Measurements from ENCODE around the gene HSF4.
A peak's percentile ranks its signal among the peaks of the same experiment; 100 is the strongest.

HSF4 gene

DNA sequence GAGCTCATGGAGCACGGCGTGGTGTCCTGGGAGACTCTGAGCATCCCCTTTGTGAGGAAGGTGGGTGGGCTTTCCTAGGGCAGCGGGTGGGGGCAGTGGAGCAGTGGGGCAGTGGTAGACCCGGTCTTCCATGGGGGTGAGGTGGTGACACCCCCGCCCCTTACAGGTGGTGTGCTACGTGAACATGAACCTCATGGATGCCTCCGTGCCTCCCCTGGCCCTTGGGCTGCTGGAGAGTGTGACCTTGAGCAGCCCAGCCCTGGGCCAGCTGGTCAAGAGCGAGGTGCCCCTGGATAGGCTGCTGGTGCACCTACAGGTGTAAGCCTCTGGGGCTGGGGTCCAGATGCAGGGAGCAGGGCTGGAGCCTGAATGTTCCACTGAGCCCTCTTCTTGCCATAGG lies 35.9 kb downstream of the HSF4 start:
- Histone ChIP-seq H3K9ac (ENCODE audit: low read depth, low read length) (no peak overlapping the region), H3K36me3 (ENCODE audit: insufficient read depth, low read depth, low read length) (peaks cover 34% of the 10 kb centered on the region), H3K4me1 (ENCODE audit: insufficient read depth, low read length) (0 out of 2 replicates have a peak, but pooled peaks cover 3% of the 10 kb centered on the region), H3K4me3 (ENCODE audit: low read length) (0 out of 2 replicates have a peak overlapping the region, but pooled peaks have one; percentile 22), H3K27ac (ENCODE audit: low read length) (no peak overlapping the region), H3K27me3 (ENCODE audit: insufficient read depth, low read length) (no peaks in the 10 kb centered on the region), H3K9me3 (ENCODE audit: insufficient read depth, low read depth, low read length) (no peaks in the 10 kb centered on the region)

DNA sequence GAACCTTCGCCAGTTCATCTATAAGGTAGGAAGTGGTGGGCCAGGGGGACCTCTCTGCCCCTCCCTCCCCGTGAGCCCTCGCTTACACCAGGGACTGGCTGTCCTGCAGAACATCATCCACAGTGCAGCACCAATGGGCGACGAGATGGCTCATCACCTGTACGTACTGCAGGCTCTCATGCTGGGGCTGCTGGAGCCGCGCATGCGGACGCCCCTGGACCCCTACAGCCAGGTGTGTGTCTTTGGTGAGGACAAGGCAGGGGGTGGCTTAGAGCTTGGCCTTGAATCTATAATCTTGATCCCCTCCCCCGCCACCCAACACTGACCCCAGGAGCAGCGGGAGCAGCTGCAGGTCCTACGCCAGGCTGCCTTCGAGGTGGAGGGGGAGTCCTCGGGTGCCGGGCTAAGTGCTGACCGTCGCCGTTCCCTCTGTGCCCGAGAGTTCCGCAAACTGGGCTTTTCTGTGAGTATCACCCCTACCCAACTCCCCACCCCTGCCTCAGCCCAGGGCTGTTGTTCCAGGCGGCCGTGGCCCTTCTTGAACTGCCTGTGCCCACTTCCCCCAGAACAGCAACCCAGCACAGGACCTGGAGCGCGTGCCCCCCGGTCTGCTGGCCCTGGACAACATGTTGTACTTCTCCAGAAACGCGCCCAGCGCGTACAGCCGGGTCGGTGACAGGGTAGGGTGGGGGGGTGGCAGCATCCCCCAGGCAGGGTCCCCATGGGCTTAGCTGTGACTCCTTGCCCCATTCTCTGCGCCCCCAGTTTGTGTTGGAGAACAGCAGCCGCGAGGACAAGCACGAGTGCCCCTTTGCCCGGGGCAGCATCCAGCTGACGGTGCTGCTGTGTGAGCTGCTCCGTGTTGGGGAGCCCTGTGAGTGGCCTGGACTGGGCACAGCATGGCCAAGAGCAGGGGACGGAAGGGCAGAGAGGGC lies 37.1 kb downstream of the HSF4 start:
- no peaks in the 10 kb centered on the region for H3K9me3 ChIP-seq (ENCODE audit: insufficient read depth, low read depth, low read length)
- H3K4me1 ChIP-seq (ENCODE audit: insufficient read depth, low read length) = peaks cover 3% of the 10 kb centered on the region; the same call in 1 of the 2 replicates
- H3K27ac ChIP-seq (ENCODE audit: low read length) = no peak overlapping the region
- H3K9ac ChIP-seq (ENCODE audit: low read depth, low read length) = no peak overlapping the region
- H3K36me3 ChIP-seq (ENCODE audit: insufficient read depth, low read depth, low read length) = peaks cover 22% of the 10 kb centered on the region
- no peaks in the 10 kb centered on the region for H3K27me3 ChIP-seq (ENCODE audit: insufficient read depth, low read length)
- no peak overlapping the region for H3K4me3 ChIP-seq (ENCODE audit: low read length)

DNA sequence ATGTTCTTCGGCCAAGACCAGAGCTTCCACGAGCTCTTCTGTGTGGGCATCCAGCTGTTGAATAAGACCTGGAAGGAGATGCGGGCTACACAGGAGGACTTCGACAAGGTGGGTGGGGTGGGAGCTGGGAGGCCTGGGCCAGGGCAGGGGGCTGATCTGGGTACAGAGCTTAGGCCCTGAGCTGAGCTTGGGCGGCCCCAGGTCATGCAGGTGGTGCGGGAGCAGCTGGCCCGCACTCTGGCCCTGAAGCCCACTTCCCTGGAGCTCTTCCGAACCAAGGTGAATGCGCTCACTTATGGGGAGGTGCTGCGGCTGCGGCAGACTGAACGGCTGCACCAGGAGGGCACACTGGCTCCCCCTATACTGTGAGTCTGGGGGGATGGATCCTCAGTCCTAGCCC lies 37.9 kb downstream of the HSF4 start:
- Histone ChIP-seq H3K36me3 (ENCODE audit: insufficient read depth, low read depth, low read length) (peaks cover 15% of the 10 kb centered on the region), H3K4me3 (ENCODE audit: low read length) (no peak overlapping the region), H3K9me3 (ENCODE audit: insufficient read depth, low read depth, low read length) (no peaks in the 10 kb centered on the region), H3K27ac (ENCODE audit: low read length) (no peak overlapping the region), H3K9ac (ENCODE audit: low read depth, low read length) (no peak overlapping the region), H3K4me1 (ENCODE audit: insufficient read depth, low read length) (peaks cover 3% of the 10 kb centered on the region; the same call in 1 of the 2 replicates), H3K27me3 (ENCODE audit: insufficient read depth, low read length) (no peaks in the 10 kb centered on the region)

DNA sequence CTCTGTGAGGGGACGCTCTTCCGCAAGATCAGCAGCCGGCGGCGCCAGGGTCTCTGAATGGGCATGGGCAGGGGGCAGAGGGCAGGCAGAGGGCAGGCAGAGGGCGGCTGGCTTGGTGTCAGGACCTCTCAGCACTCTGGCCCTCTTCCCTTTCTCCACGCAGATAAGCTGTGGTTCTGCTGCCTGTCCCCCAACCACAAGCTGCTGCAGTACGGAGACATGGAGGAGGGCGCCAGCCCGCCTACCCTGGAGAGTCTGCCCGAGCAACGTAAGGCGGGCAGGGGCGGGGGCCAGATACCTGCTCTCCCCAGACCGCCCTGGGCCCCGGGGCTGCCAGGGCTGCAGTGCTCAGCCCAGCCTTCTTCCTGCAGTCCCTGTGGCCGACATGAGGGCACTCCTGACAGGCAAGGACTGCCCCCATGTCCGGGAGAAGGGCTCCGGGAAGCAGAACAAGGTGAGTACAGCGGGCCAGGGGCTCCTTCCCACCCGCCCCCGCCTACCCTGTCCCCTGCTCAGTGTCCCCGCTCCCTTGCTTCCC lies 38.5 kb downstream of the HSF4 start:
- H3K4me1 ChIP-seq (ENCODE audit: insufficient read depth, low read length) = peaks cover 3% of the 10 kb centered on the region; the same call in 1 of the 2 replicates
- H3K9ac ChIP-seq (ENCODE audit: low read depth, low read length) = no peak overlapping the region
- H3K27ac ChIP-seq (ENCODE audit: low read length) = no peak overlapping the region
- peaks cover 9% of the 10 kb centered on the region; the same call in 1 of the 2 replicates for H3K36me3 ChIP-seq (ENCODE audit: insufficient read depth, low read depth, low read length)
- no peaks in the 10 kb centered on the region for H3K9me3 ChIP-seq (ENCODE audit: insufficient read depth, low read depth, low read length)
- no peaks in the 10 kb centered on the region for H3K27me3 ChIP-seq (ENCODE audit: insufficient read depth, low read length)
- H3K4me3 ChIP-seq (ENCODE audit: low read length) = no peak overlapping the region

DNA sequence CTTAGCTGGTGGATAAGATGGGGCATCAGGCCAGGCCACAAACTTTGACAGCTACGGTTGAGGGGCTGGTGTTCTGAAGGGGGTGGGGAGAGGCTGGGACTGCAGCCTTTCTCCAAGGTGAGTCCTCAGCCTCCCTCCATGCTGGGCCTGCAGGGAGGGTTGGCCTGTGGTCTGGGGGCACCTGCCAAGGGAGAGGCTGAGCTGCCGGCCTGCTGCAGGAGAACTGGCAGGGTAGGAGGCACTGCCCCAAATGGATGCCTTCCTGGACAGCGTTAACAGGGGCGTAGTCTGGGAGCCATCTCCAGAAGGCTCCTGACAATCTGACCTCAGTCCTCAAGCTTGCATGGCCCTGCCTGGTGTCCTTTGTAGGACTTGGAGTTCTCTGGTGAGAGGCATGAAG lies 39.5 kb downstream of the HSF4 start:
- Histone ChIP-seq H3K36me3 (ENCODE audit: insufficient read depth, low read depth, low read length) (peaks cover 5% of the 10 kb centered on the region; the same call in 1 of the 2 replicates), H3K27ac (ENCODE audit: low read length) (no peak overlapping the region), H3K9ac (ENCODE audit: low read depth, low read length) (no peak overlapping the region), H3K4me1 (ENCODE audit: insufficient read depth, low read length) (peaks cover 3% of the 10 kb centered on the region; the same call in 1 of the 2 replicates), H3K27me3 (ENCODE audit: insufficient read depth, low read length) (no peaks in the 10 kb centered on the region), H3K4me3 (ENCODE audit: low read length) (no peak overlapping the region), H3K9me3 (ENCODE audit: insufficient read depth, low read depth, low read length) (no peaks in the 10 kb centered on the region)

DNA sequence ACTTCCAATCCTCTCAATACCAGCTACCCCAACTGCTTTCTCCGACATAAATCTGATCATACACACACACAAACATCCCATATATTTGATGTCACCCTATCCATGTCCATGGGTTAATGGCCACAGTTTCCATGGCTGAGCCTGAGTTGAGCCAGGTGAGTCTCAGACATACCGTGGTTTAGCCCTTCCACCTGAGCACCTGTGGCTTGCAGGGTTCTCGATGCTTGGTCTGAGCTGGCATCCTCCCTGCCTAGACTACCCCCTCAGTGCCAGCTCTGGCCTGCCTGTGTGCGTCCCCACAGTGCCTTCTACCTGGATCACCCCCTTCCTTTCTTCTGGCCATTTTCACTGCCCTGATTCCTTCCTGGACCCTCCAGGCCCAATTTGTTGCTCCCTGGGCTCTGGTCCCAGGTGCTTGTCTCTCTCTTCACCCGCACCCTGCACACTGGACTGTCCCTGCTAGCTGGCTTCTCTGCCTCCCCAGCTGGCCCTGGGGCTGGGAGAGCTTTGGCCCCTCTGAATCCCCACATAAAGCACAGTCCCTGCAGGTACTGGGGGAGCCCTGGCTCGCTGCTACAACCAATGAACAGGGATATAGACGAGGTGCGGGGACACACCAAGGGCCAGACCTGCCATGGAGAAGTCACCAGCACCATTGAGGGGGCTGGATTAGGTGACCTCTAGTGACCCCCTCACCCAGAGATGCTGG lies 41.7 kb downstream of the HSF4 start:
- Histone ChIP-seq H3K4me3 (ENCODE audit: low read length) (no peak overlapping the region), H3K36me3 (ENCODE audit: insufficient read depth, low read depth, low read length) (peaks cover 4% of the 10 kb centered on the region; the same call in 1 of the 2 replicates), H3K9ac (ENCODE audit: low read depth, low read length) (no peak overlapping the region), H3K4me1 (ENCODE audit: insufficient read depth, low read length) (no peaks in the 10 kb centered on the region; the same call in 1 of the 2 replicates), H3K27me3 (ENCODE audit: insufficient read depth, low read length) (no peaks in the 10 kb centered on the region; the same call in 1 of the 2 replicates), H3K27ac (ENCODE audit: low read length) (no peak overlapping the region), H3K9me3 (ENCODE audit: insufficient read depth, low read depth, low read length) (no peaks in the 10 kb centered on the region)

DNA sequence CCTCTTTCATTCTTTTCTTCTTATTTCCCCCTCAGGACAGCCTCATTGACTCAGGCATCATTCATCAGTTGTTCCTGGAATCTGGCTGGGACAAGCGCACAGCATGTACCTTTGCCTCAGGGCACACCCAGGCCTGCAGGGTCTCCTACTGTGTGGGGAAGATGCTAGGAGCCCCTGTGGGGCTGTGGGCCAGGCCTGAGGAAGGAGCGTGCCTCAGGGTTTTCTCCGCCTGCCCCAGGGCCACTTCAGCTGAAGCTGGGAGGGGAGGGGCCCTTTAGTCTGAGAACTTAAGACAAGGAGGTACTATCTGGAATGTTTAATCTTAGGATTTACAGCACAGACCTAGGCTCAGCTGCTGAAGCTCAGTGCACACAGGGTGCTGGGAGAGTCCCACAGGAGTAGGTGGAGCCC lies 42.3 kb downstream of the HSF4 start:
- Histone ChIP-seq H3K9me3 (ENCODE audit: insufficient read depth, low read depth, low read length) (no peaks in the 10 kb centered on the region), H3K9ac (ENCODE audit: low read depth, low read length) (no peak overlapping the region), H3K27me3 (ENCODE audit: insufficient read depth, low read length) (peaks cover 5% of the 10 kb centered on the region; the same call in 1 of the 2 replicates), H3K27ac (ENCODE audit: low read length) (no peak overlapping the region), H3K4me1 (ENCODE audit: insufficient read depth, low read length) (no peaks in the 10 kb centered on the region; the same call in 1 of the 2 replicates), H3K36me3 (ENCODE audit: insufficient read depth, low read depth, low read length) (no peaks in the 10 kb centered on the region), H3K4me3 (ENCODE audit: low read length) (no peak overlapping the region)

DNA sequence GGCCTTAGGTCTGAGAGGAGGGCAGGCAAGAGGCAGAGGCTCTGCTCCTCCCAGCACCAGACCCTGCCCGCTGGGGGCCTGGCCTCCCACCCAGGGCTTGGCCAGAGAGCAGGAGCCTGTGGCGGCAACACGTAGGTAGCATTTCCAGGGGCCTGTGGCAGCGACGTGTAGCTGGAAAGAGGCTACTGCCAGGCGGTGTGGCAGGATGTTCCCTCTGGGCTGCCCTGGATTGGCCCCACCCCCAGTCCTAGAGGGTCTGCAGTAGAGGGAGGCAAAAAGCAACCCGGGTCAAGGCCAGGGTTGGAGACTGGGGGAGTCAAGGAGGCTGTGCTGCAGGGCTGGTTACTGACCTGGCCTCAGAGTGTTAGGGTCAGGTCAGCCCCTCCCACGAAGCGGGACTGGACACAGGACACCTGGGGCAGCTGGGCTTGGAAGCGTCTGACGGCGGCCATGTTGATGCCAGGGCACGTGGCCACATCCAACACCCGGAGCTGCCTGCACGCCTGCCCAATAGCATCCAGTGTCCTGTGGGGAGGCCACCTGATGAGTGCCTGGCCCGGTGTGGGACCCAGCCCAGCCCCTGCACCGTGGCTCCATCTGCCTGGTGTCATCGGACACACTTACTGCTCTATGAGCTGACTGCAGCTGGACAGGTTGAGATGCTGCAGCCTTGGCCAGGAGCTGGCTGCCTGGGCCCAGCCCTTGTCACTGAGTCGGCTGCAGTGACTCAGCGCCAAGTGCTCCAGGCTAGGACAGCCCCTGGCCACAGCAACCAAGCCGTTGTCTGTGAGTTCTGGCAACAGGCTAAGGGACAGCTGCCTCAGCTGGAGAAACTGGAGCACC lies 42.9 kb downstream of the HSF4 start:
- no peak overlapping the region; the same call in 1 of the 2 replicates for H3K9ac ChIP-seq (ENCODE audit: low read depth, low read length)
- H3K4me1 ChIP-seq (ENCODE audit: insufficient read depth, low read length) = no peaks in the 10 kb centered on the region; the same call in 1 of the 2 replicates
- H3K27me3 ChIP-seq (ENCODE audit: insufficient read depth, low read length) = peaks cover 9% of the 10 kb centered on the region
- no peaks in the 10 kb centered on the region for H3K36me3 ChIP-seq (ENCODE audit: insufficient read depth, low read depth, low read length)
- H3K27ac ChIP-seq (ENCODE audit: low read length) = no peak overlapping the region
- H3K9me3 ChIP-seq (ENCODE audit: insufficient read depth, low read depth, low read length) = no peaks in the 10 kb centered on the region
- no peak overlapping the region for H3K4me3 ChIP-seq (ENCODE audit: low read length)

DNA sequence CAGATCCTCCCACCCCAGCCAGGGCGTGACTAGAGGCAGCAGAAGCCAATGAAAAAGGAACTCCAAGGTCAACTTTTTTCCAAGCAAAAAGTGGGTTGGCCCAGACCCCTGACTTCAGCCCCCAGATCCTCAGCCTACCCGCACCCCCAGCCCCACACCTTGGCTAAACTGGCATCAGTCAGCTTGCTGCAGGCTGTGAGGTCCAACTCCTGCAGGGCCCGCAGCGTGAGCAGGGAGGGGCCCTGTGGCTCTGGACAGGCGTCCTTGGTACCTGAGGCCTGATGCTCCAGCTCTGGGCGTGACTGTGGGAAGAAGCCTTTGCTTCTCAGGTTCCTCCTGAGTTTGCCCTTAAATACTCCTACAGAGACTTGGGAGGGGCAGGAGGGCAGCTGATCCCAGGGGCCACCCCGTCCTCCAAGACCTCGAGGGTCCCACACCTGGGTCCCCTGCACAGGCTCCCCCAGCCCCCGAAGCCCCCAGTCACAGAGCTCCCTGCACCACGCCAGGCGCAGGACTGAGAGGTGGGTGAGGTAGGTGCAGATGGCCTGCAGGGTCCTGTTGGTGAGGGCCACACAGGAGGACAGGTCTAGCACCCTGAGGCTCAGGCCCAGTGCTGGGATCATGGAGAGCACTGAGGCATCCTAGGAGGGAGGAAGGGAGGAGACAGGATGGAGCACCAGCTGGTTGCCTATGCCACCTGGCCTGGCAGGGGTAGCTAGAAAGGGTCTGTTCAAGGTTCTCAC lies 43.8 kb downstream of the HSF4 start:
- Histone ChIP-seq H3K9ac (ENCODE audit: low read depth, low read length) (no peak overlapping the region; the same call in 1 of the 2 replicates), H3K4me1 (ENCODE audit: insufficient read depth, low read length) (no peaks in the 10 kb centered on the region; the same call in 1 of the 2 replicates), H3K27ac (ENCODE audit: low read length) (no peak overlapping the region), H3K4me3 (ENCODE audit: low read length) (no peak overlapping the region), H3K36me3 (ENCODE audit: insufficient read depth, low read depth, low read length) (no peaks in the 10 kb centered on the region), H3K9me3 (ENCODE audit: insufficient read depth, low read depth, low read length) (no peaks in the 10 kb centered on the region), H3K27me3 (ENCODE audit: insufficient read depth, low read length) (peaks cover 15% of the 10 kb centered on the region)

DNA sequence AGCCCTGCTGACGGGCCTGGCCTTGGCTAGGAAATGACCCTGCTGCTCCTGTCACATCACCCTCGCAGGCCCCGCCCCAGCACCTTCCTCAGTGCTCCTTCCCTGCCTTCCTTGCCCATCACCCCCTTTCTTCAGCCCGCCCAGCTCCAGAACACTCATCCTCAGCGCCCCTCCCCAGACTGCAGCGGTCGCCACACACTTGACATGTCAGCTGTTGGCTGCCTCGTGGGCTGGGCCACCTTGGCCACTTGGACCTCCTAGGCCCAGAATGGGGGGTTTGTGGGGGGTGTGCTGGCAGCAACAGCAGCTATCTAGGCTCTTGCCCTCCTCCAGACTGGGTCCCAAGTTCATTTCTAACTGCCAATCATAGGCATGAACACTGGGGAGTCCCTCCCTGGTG lies 45.0 kb downstream of the HSF4 start:
- H3K4me3 ChIP-seq (ENCODE audit: low read length) = no peak overlapping the region
- no peaks in the 10 kb centered on the region; the same call in 1 of the 2 replicates for H3K4me1 ChIP-seq (ENCODE audit: insufficient read depth, low read length)
- no peak overlapping the region for H3K27ac ChIP-seq (ENCODE audit: low read length)
- no peak overlapping the region for H3K9ac ChIP-seq (ENCODE audit: low read depth, low read length)
- H3K27me3 ChIP-seq (ENCODE audit: insufficient read depth, low read length) = peaks cover 16% of the 10 kb centered on the region
- no peaks in the 10 kb centered on the region for H3K9me3 ChIP-seq (ENCODE audit: insufficient read depth, low read depth, low read length)
- no peaks in the 10 kb centered on the region for H3K36me3 ChIP-seq (ENCODE audit: insufficient read depth, low read depth, low read length)

Data from iPS-20b (cell line).